Stimulated activated CD8-positive, alpha-beta memory T cell treated with anti-CD3 and anti-CD28 coated beads, Interleukin-2, amount 100 ng/mL, for 1 hour (primary cell): Measurements from ENCODE around the gene SYNPO2L.
"Not testable (repeated sequence)": the region's sequence is repeated elsewhere in the genome, so short reads cannot be mapped to it uniquely, and the experiment has no call there.

Experiments used
- DNase-seq, 2 donors: peaks; one replicate each; pipeline ENCODE4 v3.0.0-alpha.2; 2020; ENCODE audit warnings: low read depth in 2 of 2

The SYNPO2L gene

DNA sequence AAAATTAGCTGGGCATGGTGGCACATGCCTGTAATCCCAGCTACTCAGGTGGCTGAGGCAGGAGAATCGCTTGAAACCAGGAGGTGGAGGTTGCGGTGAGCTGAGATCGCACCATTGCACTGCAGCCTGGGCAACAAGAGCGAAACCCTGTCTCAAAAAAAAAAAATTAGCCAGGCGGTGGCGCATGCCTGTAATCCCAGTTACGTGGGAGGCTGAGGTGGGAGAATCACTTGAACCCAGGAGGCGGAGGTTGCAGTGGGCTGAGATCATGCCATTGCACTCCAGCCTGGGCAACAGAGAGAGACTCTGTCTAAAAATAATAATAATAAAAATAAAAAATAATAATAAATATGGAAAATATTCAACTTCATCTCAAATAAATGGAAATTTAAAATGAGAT lies 38.7 kb downstream of the SYNPO2L start:
- DNase-seq = not testable (repeated sequence)

- no peak for DNase-seq
Measured at GRCh38 chr10:73614720-73615119, 41.1 kb downstream of the SYNPO2L start.

- no peak for DNase-seq
Measured at GRCh38 chr10:73609116-73609515, 46.7 kb downstream of the SYNPO2L start.

DNA sequence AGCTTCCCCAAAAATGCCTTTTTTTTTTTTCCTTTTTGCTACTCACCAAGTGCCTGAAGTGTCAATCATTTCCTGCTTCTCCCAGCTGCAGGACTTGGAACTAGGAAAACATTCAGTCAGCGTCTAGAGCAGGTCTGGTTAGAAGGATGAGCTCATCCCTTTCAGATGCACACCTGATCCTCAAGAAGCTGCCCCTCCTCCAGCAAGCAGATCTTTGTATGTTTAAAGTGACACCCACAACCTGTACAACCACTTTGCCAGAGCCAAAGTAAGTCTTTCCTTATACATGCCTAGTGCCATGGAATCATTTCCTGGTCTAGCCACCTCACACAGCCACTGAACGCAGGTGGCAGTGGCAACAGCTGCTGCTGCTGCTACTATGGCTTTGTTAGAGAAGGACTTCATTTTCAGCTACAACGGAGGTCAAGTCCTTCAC lies 54.3 kb downstream of the SYNPO2L start:
- DNase-seq = no peak

GRCh38 chr10:73597346-73597745 lies 58.5 kb downstream of the SYNPO2L start:
- DNase-seq = no peak
